Ishikawa (cell line): ENCODE measurements around the gene RUFY3.

ENCODE experiments used
- CEBPB ChIP-seq: IDR thresholded peaks from 2 replicates; pipeline ENCODE4 v1.6.1; 2012
- CREB1 ChIP-seq: IDR thresholded peaks from 2 replicates; pipeline ENCODE4 v1.6.1; 2012; ENCODE audit warnings: low read depth
- EGR1 ChIP-seq: IDR thresholded peaks from 2 replicates; pipeline ENCODE4 v1.6.1; 2012
- EP300 ChIP-seq: IDR thresholded peaks from 2 replicates; pipeline ENCODE4 v1.6.1; 2012; ENCODE audit warnings: borderline replicate concordance
- FOXM1 ChIP-seq: IDR thresholded peaks from 2 replicates; pipeline ENCODE4 v1.6.1; 2012; ENCODE audit warnings: low read depth, borderline replicate concordance
- MAX ChIP-seq: IDR thresholded peaks from 2 replicates; pipeline ENCODE4 v1.6.1; 2012
- NFIC ChIP-seq: IDR thresholded peaks from 2 replicates; pipeline ENCODE4 v1.6.1; 2012
- RAD21 ChIP-seq: IDR thresholded peaks from 2 replicates; pipeline ENCODE4 v1.6.1; 2012; ENCODE audit warnings: low read depth
- REST ChIP-seq: IDR thresholded peaks from 2 replicates; pipeline ENCODE4 v1.6.1; 2012; ENCODE audit warnings: low read depth, mild to moderate bottlenecking
- TAF1 ChIP-seq: IDR thresholded peaks from 2 replicates; pipeline ENCODE4 v1.6.1; 2012; ENCODE audit warnings: low read depth, mild to moderate bottlenecking
- TCF12 ChIP-seq: IDR thresholded peaks from 2 replicates; pipeline ENCODE4 v1.6.1; 2012; ENCODE audit warnings: low read depth
- TEAD4 ChIP-seq: IDR thresholded peaks from 2 replicates; pipeline ENCODE4 v1.6.1; 2012
- USF1 ChIP-seq: IDR thresholded peaks from 2 replicates; pipeline ENCODE4 v1.6.1; 2012
- YY1 ChIP-seq: IDR thresholded peaks from 2 replicates; pipeline ENCODE4 v1.6.1; 2012; ENCODE audit warnings: low read depth
- ZBTB7A ChIP-seq: IDR thresholded peaks from 2 replicates; pipeline ENCODE4 v1.6.1; 2012; ENCODE audit warnings: low read depth

RUFY3 gene

GRCh38 chr4:70839589-70840093 lies 117.9 kb downstream of the RUFY3 start, which contains the start of gene GRSF1:
Gene GRSF1 (minus strand): TSS chr4:70839890. CDS start chr4:70839827, 63 bp downstream.
- TF ChIP-seq TAF1 (peak; percentile 90), REST (no peak), EP300 (no peak), YY1 (peak; percentile 83), TCF12 (0 out of 2 replicates have a peak, but pooled peaks have one; percentile 54), NFIC (peak; percentile 20; the same call in 1 of the 2 replicates), TEAD4 (peak; percentile 46; the same call in 1 of the 2 replicates), ZBTB7A (no peak), RAD21 (no peak), CREB1 (no peak), CEBPB (peak; percentile 23; the same call in 1 of the 2 replicates), USF1 (no peak), EGR1 (0 out of 2 replicates have a peak, but pooled peaks have one; percentile 15), MAX (peak; percentile 67), FOXM1 (no peak)

GRCh38 chr4:70841211-70841610 lies 119.4 kb downstream of the RUFY3 start:
- TF ChIP-seq REST: no peak
- no peak for TF ChIP-seq USF1
- no peak for TF ChIP-seq TEAD4
- TF ChIP-seq ZBTB7A: no peak
- TF ChIP-seq RAD21: no peak
- no peak for TF ChIP-seq EGR1
- TF ChIP-seq NFIC: no peak
- no peak for TF ChIP-seq TAF1
- TF ChIP-seq CEBPB: no peak

GRCh38 chr4:70841951-70842350 lies 120.2 kb downstream of the RUFY3 start:
- TF ChIP-seq NFIC: no peak

GRCh38 chr4:70842761-70843435 lies 121.1 kb downstream of the RUFY3 start:
- TF ChIP-seq RAD21 (no peak), TCF12 (no peak), ZBTB7A (no peak), YY1 (no peak), TAF1 (no peak), EP300 (no peak), CEBPB (no peak), USF1 (no peak), REST (no peak), NFIC (no peak)
